WERI-Rb-1 (cell line): ENCODE measurements around the gene SCIN.
A peak's percentile ranks its signal among the peaks of the same experiment; 100 is the strongest.

Experiments
- DNase-seq: peaks from one replicate; pipeline ENCODE4 v3.0.0-alpha.2; 2020
- H3K27ac ChIP-seq: fragments of 250-450 bp; sonication (Bioruptor Pico); 2 replicates; pipeline ENCODE4 v1.5.1; 2020; ENCODE audit warnings: mild to moderate bottlenecking, moderate library complexity
- H3K27me3 ChIP-seq: fragments of 250-450 bp; sonication (Bioruptor Pico); 2 replicates; pipeline ENCODE4 v1.5.1; 2021; ENCODE audit warnings: mild to moderate bottlenecking, low read depth, moderate library complexity; ENCODE audit not compliant: insufficient read depth, severe bottlenecking
- H3K36me3 ChIP-seq: fragments of 250-450 bp; sonication (Bioruptor Pico); 2 replicates; pipeline ENCODE4 v1.5.1; 2020; ENCODE audit warnings: mild to moderate bottlenecking, moderate library complexity
- H3K4me3 ChIP-seq: 2 replicates; pipeline ENCODE4 v1.5.1; 2011; ENCODE audit warnings: low read depth, mild to moderate bottlenecking, control low read depth, low read length
- H3K9me3 ChIP-seq: fragments of 250-450 bp; sonication (Bioruptor Pico); 2 replicates; pipeline ENCODE4 v1.5.1; 2021; ENCODE audit warnings: mild to moderate bottlenecking, moderate library complexity; ENCODE audit not compliant: severe bottlenecking
- CTCF ChIP-seq: IDR thresholded peaks from 2 replicates; pipeline ENCODE4 v1.5.1; 2011; ENCODE audit warnings: low read depth, mild to moderate bottlenecking, control low read depth, inconsistent platforms, low read length

The SCIN gene

GRCh38 chr7:12683678-12684585, 113.4 kb downstream of the SCIN start:
- Histone ChIP-seq H3K27ac (no peak overlapping the region), H3K4me3 (no peak overlapping the region), H3K9me3 (no peaks in the 10 kb centered on the region), H3K27me3 (no peaks in the 10 kb centered on the region), H3K36me3 (peaks cover 4% of the 10 kb centered on the region; the same call in 1 of the 2 replicates)
- TF ChIP-seq CTCF, result no peak
- no peak for DNase-seq

GRCh38 chr7:12684733-12685132, 114.2 kb downstream of the SCIN start:
- Histone ChIP-seq H3K27ac (no peak overlapping the region), H3K36me3 (peaks cover 4% of the 10 kb centered on the region; the same call in 1 of the 2 replicates), H3K27me3 (no peaks in the 10 kb centered on the region), H3K9me3 (no peaks in the 10 kb centered on the region), H3K4me3 (no peak overlapping the region)
- DNase-seq, result no peak
- TF ChIP-seq CTCF, result no peak

- Histone ChIP-seq H3K36me3 (peaks cover 4% of the 10 kb centered on the region; the same call in 1 of the 2 replicates), H3K4me3 (peak overlapping the region; percentile 95), H3K27me3 (no peaks in the 10 kb centered on the region), H3K27ac (no peak overlapping the region), H3K9me3 (no peaks in the 10 kb centered on the region)
- peak; percentile 71 for TF ChIP-seq CTCF
- DNase-seq, result peak; percentile 66
Measured at GRCh38 chr7:12685550-12685949, 115.0 kb downstream of the SCIN start.

- peaks cover 4% of the 10 kb centered on the region; the same call in 1 of the 2 replicates for H3K36me3 ChIP-seq
- peak overlapping the region; percentile 89 for H3K27ac ChIP-seq
- no peaks in the 10 kb centered on the region for H3K9me3 ChIP-seq
- DNase-seq, result peak; percentile 94
- peak overlapping the region; percentile 95 for H3K4me3 ChIP-seq
- TF ChIP-seq CTCF, result peak; percentile 86
- H3K27me3 ChIP-seq, result no peaks in the 10 kb centered on the region
Measured at GRCh38 chr7:12686234-12686890, 115.8 kb downstream of the SCIN start.

- TF ChIP-seq CTCF, result no peak; the same call in 1 of the 2 replicates
- H3K27ac ChIP-seq, result peak within 1 kb of the TSS; percentile 89
Measured at GRCh38 chr7:12686891-12687717, 116.6 kb downstream of the SCIN start, which contains the start of gene ARL4A. Gene ARL4A, plus strand, starts transcription at chr7:12687633. Its CDS starts 622 bp downstream, at chr7:12688255.

More at GRCh38 chr7:12686891-12687717, 116.6 kb downstream of the SCIN start, which contains the start of gene ARL4A:
- peak within 1 kb of the TSS; percentile 95 for H3K4me3 ChIP-seq
- no peaks in the 10 kb centered on the region for H3K27me3 ChIP-seq
- peak; percentile 99 for DNase-seq
- H3K36me3 ChIP-seq, result peaks cover 4% of the 10 kb centered on the region; the same call in 1 of the 2 replicates
- no peaks in the 10 kb centered on the region for H3K9me3 ChIP-seq
